KMS-11 (cell line): ENCODE data around the gene FOXP3.
A peak's percentile ranks its signal among the peaks of the same experiment; 100 is the strongest.

Experiments used
- H2AFZ ChIP-seq: fragments of 200-600 bp; sonication (generic); 2 replicates; pipeline ENCODE4 v1.6.1; 2016; ENCODE audit warnings: antibody characterized with exemption, mixed run types, low read depth
- H3K27ac ChIP-seq: fragments of 200-600 bp; sonication (generic); 2 replicates; pipeline ENCODE4 v1.6.1; 2016; ENCODE audit warnings: mild to moderate bottlenecking, mixed run types
- H3K27me3 ChIP-seq: fragments of 200-600 bp; sonication (generic); 2 replicates; pipeline ENCODE4 v1.6.1; 2017; ENCODE audit warnings: mild to moderate bottlenecking, low read depth, mixed run types, moderate library complexity; ENCODE audit not compliant: insufficient read depth
- H3K36me3 ChIP-seq: fragments of 200-600 bp; sonication (generic); 2 replicates; pipeline ENCODE4 v1.6.1; 2017; ENCODE audit warnings: mild to moderate bottlenecking, mixed run types; ENCODE audit not compliant: insufficient read depth
- H3K4me1 ChIP-seq: fragments of 200-600 bp; sonication (generic); 2 replicates; pipeline ENCODE4 v1.6.1; 2016; ENCODE audit warnings: mild to moderate bottlenecking, low read depth, mixed run types; ENCODE audit not compliant: poor library complexity, severe bottlenecking
- H3K4me2 ChIP-seq: fragments of 200-600 bp; sonication (generic); 2 replicates; pipeline ENCODE4 v1.7.0; 2016; ENCODE audit warnings: mild to moderate bottlenecking, mixed run types
- H3K4me3 ChIP-seq: fragments of 200-600 bp; sonication (generic); IDR thresholded peaks from 2 replicates; pipeline ENCODE4 v1.6.1; 2017; ENCODE audit warnings: low read depth, low read length, mixed read lengths; ENCODE audit not compliant: insufficient read depth
- H3K79me2 ChIP-seq: fragments of 200-600 bp; sonication (generic); 2 replicates; pipeline ENCODE4 v1.6.1; 2016; ENCODE audit warnings: low read depth, mixed run types; ENCODE audit not compliant: insufficient read depth
- H3K9ac ChIP-seq: fragments of 200-600 bp; sonication (generic); 2 replicates; pipeline ENCODE4 v1.6.1; 2016; ENCODE audit warnings: mild to moderate bottlenecking, mixed run types
- H4K20me1 ChIP-seq: fragments of 200-600 bp; sonication (generic); 2 replicates; pipeline ENCODE4 v1.6.1; 2016; ENCODE audit warnings: mild to moderate bottlenecking, mixed run types; ENCODE audit not compliant: insufficient read depth
- TF ChIP-seq, protein P1 (sequence below): fragments of 200-600 bp; sonication (generic); conservative IDR thresholded peaks from 2 replicates; pipeline ENCODE4 v1.6.1; 2017; ENCODE audit warnings: low read depth, mild to moderate bottlenecking, antibody characterized with exemption, low read length, moderate library complexity, mixed read lengths

FOXP3 gene

GRCh38 chrX:49233887-49234555 is 30.5 kb downstream of the FOXP3 start:
- Histone ChIP-seq H3K27ac (no peak overlapping the region), H3K4me1 (peaks cover 8% of the 10 kb centered on the region), H3K4me3 (no peak overlapping the region), H3K36me3 (no peaks in the 10 kb centered on the region), H4K20me1 (no peaks in the 10 kb centered on the region), H3K4me2 (no peak overlapping the region), H2AFZ (no peak overlapping the region), H3K79me2 (no peaks in the 10 kb centered on the region), H3K9ac (no peak overlapping the region), H3K27me3 (no peaks in the 10 kb centered on the region)
- TF ChIP-seq, protein P1, sequence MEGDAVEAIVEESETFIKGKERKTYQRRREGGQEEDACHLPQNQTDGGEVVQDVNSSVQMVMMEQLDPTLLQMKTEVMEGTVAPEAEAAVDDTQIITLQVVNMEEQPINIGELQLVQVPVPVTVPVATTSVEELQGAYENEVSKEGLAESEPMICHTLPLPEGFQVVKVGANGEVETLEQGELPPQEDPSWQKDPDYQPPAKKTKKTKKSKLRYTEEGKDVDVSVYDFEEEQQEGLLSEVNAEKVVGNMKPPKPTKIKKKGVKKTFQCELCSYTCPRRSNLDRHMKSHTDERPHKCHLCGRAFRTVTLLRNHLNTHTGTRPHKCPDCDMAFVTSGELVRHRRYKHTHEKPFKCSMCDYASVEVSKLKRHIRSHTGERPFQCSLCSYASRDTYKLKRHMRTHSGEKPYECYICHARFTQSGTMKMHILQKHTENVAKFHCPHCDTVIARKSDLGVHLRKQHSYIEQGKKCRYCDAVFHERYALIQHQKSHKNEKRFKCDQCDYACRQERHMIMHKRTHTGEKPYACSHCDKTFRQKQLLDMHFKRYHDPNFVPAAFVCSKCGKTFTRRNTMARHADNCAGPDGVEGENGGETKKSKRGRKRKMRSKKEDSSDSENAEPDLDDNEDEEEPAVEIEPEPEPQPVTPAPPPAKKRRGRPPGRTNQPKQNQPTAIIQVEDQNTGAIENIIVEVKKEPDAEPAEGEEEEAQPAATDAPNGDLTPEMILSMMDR: no peak

DNA sequence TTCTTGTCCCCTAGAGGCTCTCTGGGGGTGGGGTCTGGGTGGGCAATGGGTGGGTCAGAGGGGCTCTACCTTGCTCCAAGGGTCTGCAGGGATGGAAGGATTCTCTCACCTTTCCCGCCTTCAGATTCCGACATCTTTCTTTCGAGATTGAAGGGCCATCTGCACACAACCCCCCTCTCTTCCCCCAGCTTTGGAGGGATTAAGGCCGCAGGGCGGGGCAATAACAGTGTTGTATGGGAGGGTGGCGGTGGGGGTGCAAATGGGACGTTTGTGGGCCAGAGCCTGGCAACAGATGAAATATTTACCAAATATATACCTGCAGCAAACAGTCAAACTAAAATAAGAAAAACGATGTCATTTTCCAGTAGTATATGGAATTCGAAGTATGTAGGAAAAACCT is 31.3 kb downstream of the FOXP3 start, which contains the start of gene CACNA1F:
Gene CACNA1F (minus strand): TSS at position 165 of the 400 bp plus-strand sequence. CDS start 31 bp downstream, at position 134.
- H3K79me2 ChIP-seq: no peaks in the 10 kb centered on the region
- H4K20me1 ChIP-seq: no peaks in the 10 kb centered on the region
- H3K27me3 ChIP-seq: no peaks in the 10 kb centered on the region
- H3K9ac ChIP-seq: no peak within 1 kb of the TSS
- no peak within 1 kb of the TSS for H3K4me2 ChIP-seq
- H3K36me3 ChIP-seq: no peaks in the 10 kb centered on the region
- H3K4me3 ChIP-seq: no peak within 1 kb of the TSS
- H3K27ac ChIP-seq: no peak within 1 kb of the TSS
- TF ChIP-seq, protein P1: no peak
- H2AFZ ChIP-seq: no peak within 1 kb of the TSS
- peaks cover 8% of the 10 kb centered on the region for H3K4me1 ChIP-seq

DNA sequence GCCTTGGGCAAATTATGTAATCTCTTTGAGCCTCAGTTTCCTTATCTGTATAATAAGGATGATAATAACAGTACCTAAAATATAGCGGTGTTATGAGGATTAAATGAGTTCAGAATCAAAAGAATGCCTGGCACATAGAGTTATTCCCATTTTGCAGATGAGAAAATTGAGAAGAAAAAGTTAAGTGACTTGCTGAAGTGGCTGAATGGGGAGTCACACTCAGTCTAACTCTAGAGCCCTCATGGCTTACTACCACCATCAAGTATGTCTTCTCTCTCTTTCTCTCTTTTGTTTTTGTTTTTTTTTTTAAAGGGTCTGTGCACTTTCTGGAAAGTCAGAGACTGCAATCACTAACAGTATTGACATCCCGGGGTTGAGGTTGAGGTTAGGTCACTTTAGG is 32.0 kb downstream of the FOXP3 start:
- no peak overlapping the region for H2AFZ ChIP-seq
- no peak overlapping the region for H3K4me3 ChIP-seq
- no peaks in the 10 kb centered on the region for H3K79me2 ChIP-seq
- TF ChIP-seq, protein P1: no peak
- H3K9ac ChIP-seq: no peak overlapping the region
- H3K27me3 ChIP-seq: no peaks in the 10 kb centered on the region
- H3K27ac ChIP-seq: no peak overlapping the region
- H4K20me1 ChIP-seq: no peaks in the 10 kb centered on the region
- peaks cover 8% of the 10 kb centered on the region for H3K4me1 ChIP-seq
- H3K36me3 ChIP-seq: no peaks in the 10 kb centered on the region
- no peak overlapping the region for H3K4me2 ChIP-seq

GRCh38 chrX:49231333-49232000 is 33.0 kb downstream of the FOXP3 start:
- Histone ChIP-seq H3K27me3 (no peaks in the 10 kb centered on the region), H3K4me3 (no peak overlapping the region), H4K20me1 (no peaks in the 10 kb centered on the region), H3K9ac (no peak overlapping the region), H2AFZ (peak overlapping the region; percentile 22; the same call in 1 of the 2 replicates), H3K4me2 (no peak overlapping the region; the same call in 1 of the 2 replicates), H3K36me3 (no peaks in the 10 kb centered on the region), H3K4me1 (peaks cover 8% of the 10 kb centered on the region), H3K27ac (no peak overlapping the region), H3K79me2 (no peaks in the 10 kb centered on the region)
- TF ChIP-seq, protein P1: no peak
